ENCODE measurements around the gene RAB11FIP4. TPM values are rescaled to one million over a fixed set of nuclear protein-coding genes. Genes with fewer than 3 reads are reported as not detected.

RAB11FIP4 gene
- total and polyA plus RNA-seq, 4 experiments from 2014 or later = 8.3 to 47.4 (median 30.0) TPM

DNA sequence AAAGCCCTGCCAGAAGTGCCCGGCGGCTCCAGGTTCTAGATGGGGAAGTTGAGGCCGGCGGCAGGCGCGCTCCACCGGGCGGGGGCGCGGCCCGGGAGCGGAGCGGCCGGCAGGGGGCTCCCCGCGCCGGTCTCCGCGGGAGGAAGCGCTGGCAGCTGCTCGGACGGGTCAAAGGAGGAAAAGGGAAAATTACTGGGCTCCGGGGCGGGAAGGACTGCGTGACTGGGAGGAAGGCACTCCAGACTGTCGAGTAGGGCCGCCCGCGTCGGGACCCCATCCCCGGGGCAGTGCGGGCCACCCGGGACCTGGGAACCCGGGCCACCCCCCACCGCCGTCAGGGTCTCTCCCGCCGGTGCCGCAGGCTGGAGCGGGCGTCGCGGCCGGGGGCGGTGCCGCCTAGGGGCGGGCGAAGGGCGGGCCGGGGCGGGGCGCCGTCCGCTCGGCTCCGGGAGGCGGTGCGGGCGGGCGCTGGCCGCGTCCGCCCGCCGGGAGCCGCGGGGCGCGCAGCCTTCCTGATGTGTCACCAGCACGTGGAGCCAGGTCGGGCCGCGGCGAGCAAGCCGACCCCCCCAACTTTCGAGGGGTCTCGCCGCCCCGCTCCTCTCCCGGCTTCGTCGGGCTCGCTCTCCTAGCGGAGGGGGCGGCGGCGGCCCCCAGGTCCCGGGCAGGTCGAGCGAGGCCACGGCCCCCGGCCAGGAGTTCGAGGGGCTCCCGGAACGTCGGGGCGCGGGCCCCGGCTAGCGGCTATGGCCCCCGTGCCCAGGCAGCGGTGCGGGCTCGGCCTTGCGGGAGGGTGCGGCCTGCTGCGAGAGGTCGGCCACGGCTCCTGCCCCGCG is 167.5 kb downstream of the RAB11FIP4 start:
- H3K27me3 Mint-ChIP-seq = peaks cover 3 to 5% of the 10 kb centered on the region in 2 donors

DNA sequence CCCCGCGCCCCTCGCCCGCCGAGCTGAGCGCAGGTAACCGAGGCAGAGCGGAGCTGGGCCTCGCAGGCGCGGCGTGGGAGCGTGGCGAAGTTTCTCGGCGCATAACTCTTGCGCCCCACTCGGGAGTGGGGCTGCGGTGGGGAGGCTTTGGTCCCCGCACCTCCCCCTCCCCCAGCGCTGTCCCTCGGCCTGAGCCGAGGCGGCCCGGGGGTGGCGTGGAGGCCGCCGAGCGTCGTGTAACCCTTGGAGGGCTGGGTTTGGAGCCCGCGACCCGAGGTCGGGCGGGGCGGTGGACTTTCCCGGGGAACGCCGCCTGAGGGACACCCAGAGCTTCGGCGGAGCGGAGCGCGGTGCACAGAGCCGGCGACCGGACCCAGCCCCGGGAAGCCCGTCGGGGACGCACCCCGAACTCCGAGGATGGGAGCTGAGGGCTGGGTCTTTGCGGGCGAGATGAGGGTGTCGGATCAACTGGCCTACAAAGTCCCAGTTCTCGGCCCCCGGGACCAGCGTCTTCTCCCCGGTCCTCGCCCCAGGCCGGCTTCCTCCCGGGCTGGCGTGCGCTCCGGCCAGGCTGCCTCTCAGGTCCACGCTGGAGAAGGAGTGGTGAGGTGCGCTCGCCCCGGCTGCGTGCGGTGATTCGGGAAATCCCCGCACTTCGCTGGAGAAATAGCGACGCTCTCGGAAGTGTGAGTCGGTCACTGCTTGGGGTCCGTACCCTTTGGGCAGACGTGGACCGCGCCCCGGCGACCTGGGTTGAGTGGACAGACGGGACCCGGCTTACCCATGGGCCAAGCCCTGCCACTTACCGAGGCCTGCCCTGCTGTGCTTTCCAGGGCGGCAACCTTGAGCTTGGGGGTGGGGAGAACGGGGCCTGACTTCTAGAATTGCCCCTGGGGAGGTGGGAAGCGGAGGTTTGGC is 168.4 kb downstream of the RAB11FIP4 start:
- peak overlapping the region in 1 of 2 donors; percentile 32 for H3K4me3 ChIP-seq (ENCODE audit: low read length in 2 of 2)
- intact Hi-C loops (cut with micrococcal nuclease) = no loop called here
- no peaks in the 10 kb centered on the region for H3K9me3 ChIP-seq (ENCODE audit: control insufficient read depth in 1 of 2, low read length in 2 of 2)
- Mint-ChIP-seq H3K9me3 (peaks cover 0 to 2% (median 0%) of the 10 kb centered on the region in 8 donors), H3K27me3 (peaks cover 3 to 5% of the 10 kb centered on the region in 2 donors), H3K4me3 (peak overlapping the region; percentile 62 to 78 (median 73)), H3K36me3 (no peaks in the 10 kb centered on the region), H3K4me1 (peaks cover 1 to 20% (median 5%) of the 10 kb centered on the region in 4 donors), H3K27ac (peak overlapping the region in 1 of 7 donors; percentile 51)
- H3K27me3 ChIP-seq (ENCODE audit: insufficient read depth, low read length) = no peaks in the 10 kb centered on the region
- no peaks in the 10 kb centered on the region for H3K36me3 ChIP-seq (ENCODE audit: insufficient read depth, low read length)
- H3K27ac ChIP-seq (ENCODE audit: low read depth, low read length) = no peak overlapping the region
- H3K4me1 ChIP-seq (ENCODE audit: insufficient read depth, low read length) = peaks cover 6% of the 10 kb centered on the region
- no peak for DNase-seq
- POLR2A ChIA-PET (ENCODE audit: partially characterized antibody) = interaction anchor here (0.7 to 1.4 kb wide), 2 partner anchors 11 to 66 kb away, joined by 3 to 8 read pairs; no protein-coding TSS in a partner anchor
- CTCF ChIA-PET (ENCODE audit: partially characterized antibody) = interaction anchor here (3.0 kb wide), 1 partner anchor 282 kb away, joined by 15 read pairs; no protein-coding TSS in a partner anchor

More for the DNA sequence above, 167.5 kb downstream of the RAB11FIP4 start:
- H3K4me1 ChIP-seq (ENCODE audit: insufficient read depth, low read length) = peaks cover 6% of the 10 kb centered on the region
- H3K36me3 Mint-ChIP-seq = no peaks in the 10 kb centered on the region
- H3K4me1 Mint-ChIP-seq = peaks cover 1 to 20% (median 8%) of the 10 kb centered on the region in 4 donors
- peak overlapping the region; percentile 29 to 32 for H3K4me3 ChIP-seq (ENCODE audit: low read length in 2 of 2)
- ChIA-PET CTCF (ENCODE audit: partially characterized antibody) (interaction anchor here (0.7 to 3.0 kb wide), 2 partner anchors 246 to 283 kb away, joined by 3 to 15 read pairs; no protein-coding TSS in a partner anchor), POLR2A (ENCODE audit: partially characterized antibody) (interaction anchor here (0.7 to 1.4 kb wide), 3 partner anchors 10 to 65 kb away, joined by 3 to 8 read pairs (median 3); no protein-coding TSS in a partner anchor)
- peak overlapping the region in 2 of 7 donors; percentile 29 to 68 for H3K27ac Mint-ChIP-seq
- no peaks in the 10 kb centered on the region for H3K36me3 ChIP-seq (ENCODE audit: insufficient read depth, low read length)
- H3K9me3 Mint-ChIP-seq = no peaks in the 10 kb centered on the region
- no peak overlapping the region for H3K27ac ChIP-seq (ENCODE audit: low read depth, low read length)
- no peaks in the 10 kb centered on the region for H3K27me3 ChIP-seq (ENCODE audit: insufficient read depth, low read length)
- H3K9me3 ChIP-seq (ENCODE audit: control insufficient read depth in 1 of 2, low read length in 2 of 2) = no peaks in the 10 kb centered on the region
- intact Hi-C loops (cut with micrococcal nuclease) = loop anchor here (1.0 kb wide), 2 partner anchors 9 to 283 kb away; no protein-coding TSS in a partner anchor
- peak overlapping the region; percentile 61 to 85 (median 75) for H3K4me3 Mint-ChIP-seq
- peak; percentile 32 to 47 (median 39) for DNase-seq

DNA sequence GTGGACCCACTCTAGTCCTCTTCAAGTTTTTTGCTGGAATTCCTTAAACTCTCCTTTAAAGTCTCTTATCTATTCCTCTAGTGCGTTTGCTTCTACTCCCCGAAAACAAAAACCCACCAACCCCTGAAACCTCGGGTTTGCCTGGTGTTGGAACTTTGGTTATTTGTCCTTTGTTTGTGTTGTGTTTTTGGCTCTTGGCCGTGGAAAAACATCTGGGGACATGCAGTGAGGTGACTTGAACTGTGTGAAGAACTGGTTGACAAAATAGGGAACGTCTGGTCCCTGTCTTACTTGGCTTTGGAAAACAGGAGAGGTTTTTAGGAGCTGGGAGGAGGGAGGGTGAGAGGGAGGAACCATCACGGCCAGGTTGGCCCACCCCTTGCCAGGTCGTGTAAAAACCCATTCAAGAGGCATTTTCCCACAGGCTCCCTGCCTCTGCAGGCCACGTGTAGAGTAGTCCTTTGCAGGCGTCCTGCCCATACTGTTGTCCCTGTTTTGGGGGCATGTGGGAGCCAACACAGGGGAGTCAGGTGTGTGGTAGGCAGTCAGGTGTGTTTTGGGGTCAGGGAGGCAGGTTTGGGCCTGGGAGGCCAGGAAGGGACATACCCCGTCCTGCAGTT is 169.3 kb downstream of the RAB11FIP4 start:
- Mint-ChIP-seq H3K4me1 (peaks cover 1 to 16% (median 4%) of the 10 kb centered on the region in 4 donors), H3K9me3 (peaks cover 0 to 2% (median 0%) of the 10 kb centered on the region in 8 donors), H3K27ac (peak overlapping the region in 1 of 7 donors; percentile 51), H3K27me3 (peaks cover 3 to 8% of the 10 kb centered on the region in 2 donors), H3K4me3 (peak overlapping the region; percentile 62 to 78 (median 73)), H3K36me3 (no peaks in the 10 kb centered on the region)
- ChIA-PET CTCF (ENCODE audit: partially characterized antibody) (no interaction called here), POLR2A (ENCODE audit: partially characterized antibody) (no interaction called here)
- H3K27ac ChIP-seq (ENCODE audit: low read depth, low read length) = no peak overlapping the region
- H3K4me3 ChIP-seq (ENCODE audit: low read length in 2 of 2) = no peak overlapping the region
- no peaks in the 10 kb centered on the region for H3K36me3 ChIP-seq (ENCODE audit: insufficient read depth, low read length)
- DNase-seq = no peak
- intact Hi-C loops (cut with micrococcal nuclease) = no loop called here
- H3K9me3 ChIP-seq (ENCODE audit: control insufficient read depth in 1 of 2, low read length in 2 of 2) = no peaks in the 10 kb centered on the region
- no peaks in the 10 kb centered on the region for H3K27me3 ChIP-seq (ENCODE audit: insufficient read depth, low read length)
- H3K4me1 ChIP-seq (ENCODE audit: insufficient read depth, low read length) = peaks cover 6% of the 10 kb centered on the region

DNA sequence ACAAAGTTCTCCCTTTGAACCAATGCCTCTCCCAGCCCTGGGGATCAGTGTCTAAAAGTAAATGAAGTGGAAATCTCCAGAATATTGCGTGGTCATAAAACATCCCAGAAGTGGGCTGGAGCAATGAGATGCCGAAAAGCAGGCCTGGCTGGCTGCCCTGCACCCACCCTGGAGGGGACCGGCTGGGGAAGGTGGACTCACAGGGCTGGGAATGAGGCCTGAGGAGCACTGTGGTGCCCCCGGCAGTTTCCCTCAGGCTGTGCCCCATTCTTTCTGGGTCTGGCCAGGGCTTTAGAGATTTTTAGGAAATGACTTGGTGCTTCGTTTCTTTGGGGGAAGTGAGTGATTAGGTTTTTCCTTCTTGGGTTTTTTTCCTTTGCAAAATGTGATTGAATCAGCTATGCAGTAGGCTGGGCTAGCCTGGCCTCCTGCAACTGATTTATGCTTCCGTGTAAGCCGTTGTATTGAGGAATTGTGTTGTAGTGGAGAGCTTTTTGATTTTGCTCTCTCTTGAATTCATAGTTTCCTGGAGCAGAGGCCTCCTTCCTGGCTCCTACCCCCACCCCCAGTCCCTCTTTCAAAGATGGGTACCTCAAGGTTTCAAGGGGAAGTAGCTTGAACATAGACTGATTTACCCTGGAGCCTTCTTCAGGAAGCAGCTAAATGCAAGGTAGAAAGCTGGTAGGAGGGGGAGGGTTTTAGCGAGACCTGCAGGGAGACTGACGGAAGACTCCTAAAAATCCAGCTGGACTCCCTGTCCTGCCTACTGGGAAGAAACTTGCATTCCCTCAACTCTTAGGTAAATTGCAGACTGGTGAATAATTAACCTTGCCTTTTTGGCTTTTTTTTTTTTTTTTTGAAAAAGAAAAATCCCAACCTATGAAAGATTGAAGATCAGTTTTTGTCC is 170.2 kb downstream of the RAB11FIP4 start:
- CTCF ChIA-PET (ENCODE audit: partially characterized antibody) = no interaction called here
- peak overlapping the region in 4 of 8 donors; percentile 10 to 52 (median 27) for H3K4me3 Mint-ChIP-seq

DNA sequence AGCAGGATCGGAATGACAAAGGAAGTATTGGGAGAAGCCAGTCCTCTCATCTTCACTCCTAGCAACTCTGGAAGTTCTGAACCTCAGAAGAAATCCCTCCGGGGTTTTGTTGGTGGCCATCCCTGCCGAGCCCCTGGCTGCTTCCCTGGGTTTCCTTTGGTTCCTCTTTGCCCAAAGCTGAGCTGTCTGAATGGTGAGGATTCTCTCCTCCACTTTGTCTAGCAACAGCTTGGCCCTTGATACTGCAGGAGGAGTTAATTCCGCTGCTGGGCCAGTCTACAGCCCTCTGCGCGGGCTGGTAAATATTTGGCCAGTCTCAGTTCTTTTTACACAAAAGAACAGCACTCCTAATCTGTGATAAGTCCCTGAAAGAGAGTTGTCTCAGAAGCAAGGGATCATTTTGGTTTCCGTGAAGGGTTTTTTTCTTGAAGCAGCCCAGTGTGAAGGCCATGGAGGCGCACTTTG is 170.9 kb downstream of the RAB11FIP4 start:
- ChIA-PET CTCF (ENCODE audit: partially characterized antibody) (no interaction called here), POLR2A (ENCODE audit: partially characterized antibody) (no interaction called here)
- Histone ChIP-seq H3K27me3 (ENCODE audit: insufficient read depth, low read length) (no peaks in the 10 kb centered on the region), H3K36me3 (ENCODE audit: insufficient read depth, low read length) (no peaks in the 10 kb centered on the region), H3K9me3 (ENCODE audit: control insufficient read depth in 1 of 2, low read length in 2 of 2) (no peaks in the 10 kb centered on the region), H3K4me3 (ENCODE audit: low read length in 2 of 2) (no peak overlapping the region), H3K27ac (ENCODE audit: low read depth, low read length) (no peak overlapping the region), H3K4me1 (ENCODE audit: insufficient read depth, low read length) (peaks cover 6% of the 10 kb centered on the region)
- Mint-ChIP-seq H3K4me3 (peak overlapping the region in 2 of 8 donors; percentile 10 to 25), H3K36me3 (no peaks in the 10 kb centered on the region), H3K9me3 (peaks cover 0 to 2% (median 0%) of the 10 kb centered on the region in 8 donors), H3K4me1 (peaks cover 1 to 16% (median 4%) of the 10 kb centered on the region in 4 donors), H3K27me3 (peaks cover 3 to 8% of the 10 kb centered on the region in 2 donors), H3K27ac (no peak overlapping the region)
- no peak for DNase-seq
- intact Hi-C loops (cut with micrococcal nuclease) = no loop called here

More for the DNA sequence above, 170.2 kb downstream of the RAB11FIP4 start:
- Mint-ChIP-seq H3K9me3 (peaks cover 0 to 2% (median 0%) of the 10 kb centered on the region in 8 donors), H3K27ac (peak overlapping the region in 2 of 7 donors; percentile 3 to 47), H3K27me3 (peaks cover 3 to 8% of the 10 kb centered on the region in 2 donors), H3K36me3 (no peaks in the 10 kb centered on the region), H3K4me1 (peaks cover 1 to 16% (median 4%) of the 10 kb centered on the region in 4 donors)
- Histone ChIP-seq H3K4me1 (ENCODE audit: insufficient read depth, low read length) (peaks cover 6% of the 10 kb centered on the region), H3K9me3 (ENCODE audit: control insufficient read depth in 1 of 2, low read length in 2 of 2) (no peaks in the 10 kb centered on the region), H3K27ac (ENCODE audit: low read depth, low read length) (no peak overlapping the region), H3K36me3 (ENCODE audit: insufficient read depth, low read length) (no peaks in the 10 kb centered on the region), H3K4me3 (ENCODE audit: low read length in 2 of 2) (no peak overlapping the region), H3K27me3 (ENCODE audit: insufficient read depth, low read length) (no peaks in the 10 kb centered on the region)
- DNase-seq = no peak
- intact Hi-C loops (cut with micrococcal nuclease) = no loop called here
- POLR2A ChIA-PET (ENCODE audit: partially characterized antibody) = no interaction called here

DNA sequence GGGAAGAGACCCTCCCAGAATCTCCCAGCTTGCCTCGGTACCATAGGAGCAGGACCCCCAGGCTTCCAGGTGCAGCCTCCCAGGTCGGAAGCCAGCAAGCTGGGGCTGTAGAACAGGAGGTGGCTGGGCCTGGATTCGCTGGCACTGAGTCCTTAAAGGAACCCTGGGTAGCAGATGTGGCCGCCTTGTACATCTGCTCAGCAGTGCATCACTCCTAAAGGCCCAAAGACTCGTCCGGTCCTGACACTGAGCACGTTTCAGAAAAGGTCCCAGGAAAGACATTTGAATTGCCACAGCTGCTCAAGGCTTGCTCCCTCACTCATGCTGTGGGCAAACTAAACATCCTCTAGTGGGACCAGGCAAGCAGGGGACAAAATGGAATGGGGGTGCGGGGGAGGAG is 172.8 kb downstream of the RAB11FIP4 start:
- peaks cover 3 to 8% of the 10 kb centered on the region in 2 donors for H3K27me3 Mint-ChIP-seq
- H3K27ac Mint-ChIP-seq = no peak overlapping the region
- H3K36me3 Mint-ChIP-seq = no peaks in the 10 kb centered on the region
- Histone ChIP-seq H3K36me3 (ENCODE audit: insufficient read depth, low read length) (no peaks in the 10 kb centered on the region), H3K9me3 (ENCODE audit: control insufficient read depth in 1 of 2, low read length in 2 of 2) (no peaks in the 10 kb centered on the region), H3K27me3 (ENCODE audit: insufficient read depth, low read length) (no peaks in the 10 kb centered on the region), H3K4me1 (ENCODE audit: insufficient read depth, low read length) (no peaks in the 10 kb centered on the region), H3K4me3 (ENCODE audit: low read length in 2 of 2) (no peak overlapping the region), H3K27ac (ENCODE audit: low read depth, low read length) (no peak overlapping the region)
- ChIA-PET POLR2A (ENCODE audit: partially characterized antibody) (no interaction called here), CTCF (ENCODE audit: partially characterized antibody) (no interaction called here)
- peaks cover 0 to 12% (median 4%) of the 10 kb centered on the region in 4 donors for H3K4me1 Mint-ChIP-seq
- intact Hi-C loops (cut with micrococcal nuclease) = no loop called here
- H3K9me3 Mint-ChIP-seq = peaks cover 0 to 2% (median 0%) of the 10 kb centered on the region in 8 donors
- DNase-seq = no peak
- H3K4me3 Mint-ChIP-seq = no peak overlapping the region
